ENCODE data around the gene CDC14A.

- TF ChIP-seq CTCF (IDR thresholded peaks at IDR 0.05; ENCODE audit: insufficient read depth, low read length, poor library complexity, severe bottlenecking) (no peak), EZH2phosphoT487 (conservative IDR thresholded peaks at IDR 0.05; ENCODE audit: low read length) (no peak)
Measured at GRCh38 chr1:100306735-100307313, 45.5 kb upstream of the CDC14A start.
